Spleen (tissue), 7 donors: ENCODE results near the gene ARHGEF7.

Experiments
- CTCF ChIP-seq, 11 experiments: fragments of 200-600 bp in 7 of 11; fragments of 450-650 bp in 4 of 11; sonication (generic) in 4 of 11; IDR thresholded peaks in 8 of 11; conservative IDR thresholded peaks in 3 of 11; 1 replicate in 7 of 11; 2 replicates in 4 of 11; pipeline versions ENCODE4 v1.4.0 to v1.8.0; 2016 to 2021; ENCODE audit warnings: antibody characterized with exemption in 11 of 11, inconsistent platforms in 4 of 11, mild to moderate bottlenecking in 1 of 11
- POLR2A ChIP-seq, 3 donors: fragments of 450-650 bp; IDR thresholded peaks; one replicate each; pipeline ENCODE4 v1.5.1; 2017; ENCODE audit warnings: antibody characterized with exemption in 3 of 3, mild to moderate bottlenecking in 1 of 3
- donor health status: DM: no; HTN: no; CAD: no; lungs with moderate emphysema.
- donor health status: DM: no; HTN: no; CAD: no.
- donor health status: DM: no; HTN: no; CAD: no.

- TF ChIP-seq POLR2A (IDR thresholded peaks at IDR 0.05), result no peak
- no peak for TF ChIP-seq CTCF (IDR thresholded peaks at IDR 0.05 in 8 of 11, conservative IDR thresholded peaks at IDR 0.05 in 3 of 11)
These were observed 165.1 kb downstream of the ARHGEF7 start for GRCh38 chr13:111280226-111280625.
